ENCODE results near the gene DEF6.

Gene DEF6

GRCh38 chr6:35356391-35356790, 58.8 kb downstream of the DEF6 start:
- no peak for TF ChIP-seq CTCF (IDR thresholded peaks at IDR 0.05; ENCODE audit: extremely low read depth, missing control alignments)

GRCh38 chr6:35357677-35358076, 60.1 kb downstream of the DEF6 start:
- DNase-seq (ENCODE audit: low spot score): no peak
- TF ChIP-seq CTCF (IDR thresholded peaks at IDR 0.05; ENCODE audit: extremely low read depth, missing control alignments): no peak

More at GRCh38 chr6:35356391-35356790, 58.8 kb downstream of the DEF6 start:
- no peak for DNase-seq (ENCODE audit: low spot score)

- DNase-seq (ENCODE audit: low spot score): no peak
- TF ChIP-seq CTCF (IDR thresholded peaks at IDR 0.05; ENCODE audit: extremely low read depth, missing control alignments): no peak
Measured at GRCh38 chr6:35358086-35358485, 60.5 kb downstream of the DEF6 start.

GRCh38 chr6:35359346-35359743, 61.7 kb downstream of the DEF6 start:
- no peak for DNase-seq (ENCODE audit: low spot score)
- no peak for TF ChIP-seq CTCF (IDR thresholded peaks at IDR 0.05; ENCODE audit: extremely low read depth, missing control alignments)

- DNase-seq (ENCODE audit: low spot score): no peak
- TF ChIP-seq CTCF (IDR thresholded peaks at IDR 0.05; ENCODE audit: extremely low read depth, missing control alignments): no peak
Measured at GRCh38 chr6:35359744-35360348, 62.2 kb downstream of the DEF6 start.

GRCh38 chr6:35360349-35361138, 62.9 kb downstream of the DEF6 start:
- DNase-seq (ENCODE audit: low spot score): no peak
- TF ChIP-seq CTCF (IDR thresholded peaks at IDR 0.05; ENCODE audit: extremely low read depth, missing control alignments): no peak

GRCh38 chr6:35362200-35362599, 64.6 kb downstream of the DEF6 start:
- no peak for DNase-seq (ENCODE audit: low spot score)
- no peak for TF ChIP-seq CTCF (IDR thresholded peaks at IDR 0.05; ENCODE audit: extremely low read depth, missing control alignments)

Data from GM20000 (cell line).